ENCODE data around the gene BPGM. TPM values are rescaled to one million over a fixed set of nuclear protein-coding genes. Genes with fewer than 3 reads are reported as not detected.
"Not testable (repeated sequence)": the region's sequence is repeated elsewhere in the genome, so short reads cannot be mapped to it uniquely, and the experiment has no call there.

Gene BPGM
- total and polyA plus RNA-seq, 7 donors: 9.0 to 22.8 (median 14.8) TPM

GRCh38 chr7:134640842-134641715 lies 5.6 kb upstream of the BPGM start:
- H3K27me3 ChIP-seq: no peaks in the 10 kb centered on the region
- intact Hi-C loops (cut with DNase I): no loop called here
- 86 to 87% methylated on average over 3 of the region's 3 CpGs for WGBS, 2 donors
- no peaks in the 10 kb centered on the region for H3K9me3 ChIP-seq
- no peak for DNase-seq
- peaks cover 0 to 12% (median 8%) of the 10 kb centered on the region in 4 donors for H3K4me1 ChIP-seq
- no peaks in the 10 kb centered on the region for H3K36me3 ChIP-seq
- TF ChIP-seq POLR2AphosphoS5 (IDR thresholded peaks at IDR 0.05): no peak
- TF ChIP-seq, protein P1, sequence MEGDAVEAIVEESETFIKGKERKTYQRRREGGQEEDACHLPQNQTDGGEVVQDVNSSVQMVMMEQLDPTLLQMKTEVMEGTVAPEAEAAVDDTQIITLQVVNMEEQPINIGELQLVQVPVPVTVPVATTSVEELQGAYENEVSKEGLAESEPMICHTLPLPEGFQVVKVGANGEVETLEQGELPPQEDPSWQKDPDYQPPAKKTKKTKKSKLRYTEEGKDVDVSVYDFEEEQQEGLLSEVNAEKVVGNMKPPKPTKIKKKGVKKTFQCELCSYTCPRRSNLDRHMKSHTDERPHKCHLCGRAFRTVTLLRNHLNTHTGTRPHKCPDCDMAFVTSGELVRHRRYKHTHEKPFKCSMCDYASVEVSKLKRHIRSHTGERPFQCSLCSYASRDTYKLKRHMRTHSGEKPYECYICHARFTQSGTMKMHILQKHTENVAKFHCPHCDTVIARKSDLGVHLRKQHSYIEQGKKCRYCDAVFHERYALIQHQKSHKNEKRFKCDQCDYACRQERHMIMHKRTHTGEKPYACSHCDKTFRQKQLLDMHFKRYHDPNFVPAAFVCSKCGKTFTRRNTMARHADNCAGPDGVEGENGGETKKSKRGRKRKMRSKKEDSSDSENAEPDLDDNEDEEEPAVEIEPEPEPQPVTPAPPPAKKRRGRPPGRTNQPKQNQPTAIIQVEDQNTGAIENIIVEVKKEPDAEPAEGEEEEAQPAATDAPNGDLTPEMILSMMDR (IDR thresholded peaks at IDR 0.05): no peak
- TF ChIP-seq POLR2A (IDR thresholded peaks at IDR 0.05): no peak
- no peak for TF ChIP-seq EP300 (IDR thresholded peaks at IDR 0.05)
- H3K27ac ChIP-seq: no peak overlapping the region
- H3K4me3 ChIP-seq: no peak overlapping the region

DNA sequence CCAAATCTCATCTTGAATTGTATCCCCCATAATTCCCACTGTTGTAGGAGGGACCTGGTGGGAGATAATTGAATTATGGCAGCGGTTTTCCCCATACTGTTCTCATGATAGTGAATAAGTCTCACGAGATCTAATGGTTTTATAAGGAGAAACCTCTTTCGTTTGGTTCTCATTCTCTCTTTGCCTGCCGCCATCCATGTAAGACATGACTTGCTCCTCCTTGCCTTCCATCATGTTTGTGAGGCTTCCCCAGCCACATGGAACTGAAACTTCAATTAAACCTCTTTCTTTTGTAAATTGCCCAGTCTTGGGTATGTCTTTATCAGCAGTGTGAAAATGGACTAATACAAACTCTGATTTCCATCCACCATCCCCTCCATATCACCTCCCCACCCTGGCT lies 4.7 kb upstream of the BPGM start:
- intact Hi-C loops (cut with DNase I); H3K36me3 ChIP-seq; H3K4me3 ChIP-seq; H3K27ac ChIP-seq; H3K9me3 ChIP-seq; DNase-seq; H3K27me3 ChIP-seq: not testable (repeated sequence)
- 87 to 89% methylated on average over 4 of the region's 4 CpGs for WGBS, 2 donors
- peaks cover 0 to 13% (median 8%) of the 10 kb centered on the region in 4 donors for H3K4me1 ChIP-seq

DNA sequence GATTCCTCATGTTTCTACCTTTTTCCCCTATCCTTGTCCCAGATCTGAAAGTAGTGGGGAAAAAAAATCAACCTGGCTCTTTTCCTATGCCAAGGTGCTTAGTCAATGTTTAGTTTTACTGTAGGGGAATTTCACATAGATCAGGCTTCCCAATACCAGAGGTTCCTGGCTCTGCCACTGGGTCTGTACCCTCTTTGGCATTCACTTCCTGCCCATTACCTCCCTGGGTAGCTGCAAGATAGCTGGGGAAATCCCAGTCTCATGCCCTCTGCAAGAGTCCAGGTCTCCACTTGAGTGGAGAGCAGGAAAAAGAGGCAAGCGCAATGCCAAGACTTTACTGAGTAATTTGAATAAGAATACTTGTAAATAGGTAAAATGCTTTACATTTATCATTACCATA lies 3.5 kb upstream of the BPGM start:
- DNase-seq: no peak
- intact Hi-C loops (cut with DNase I): no loop called here
- no peaks in the 10 kb centered on the region for H3K27me3 ChIP-seq
- H3K36me3 ChIP-seq: no peaks in the 10 kb centered on the region
- no peak overlapping the region for H3K27ac ChIP-seq
- H3K9me3 ChIP-seq: no peaks in the 10 kb centered on the region
- TF ChIP-seq POLR2AphosphoS5 (IDR thresholded peaks at IDR 0.05): no peak
- TF ChIP-seq POLR2A (IDR thresholded peaks at IDR 0.05): no peak
- TF ChIP-seq EP300 (IDR thresholded peaks at IDR 0.05): no peak
- TF ChIP-seq, protein P1 (IDR thresholded peaks at IDR 0.05): no peak
- WGBS, 2 donors: 38 to 95% methylated on average over 1 of the region's 1 CpG
- peaks cover 0 to 21% (median 12%) of the 10 kb centered on the region in 4 donors for H3K4me1 ChIP-seq
- H3K4me3 ChIP-seq: no peak overlapping the region

DNA sequence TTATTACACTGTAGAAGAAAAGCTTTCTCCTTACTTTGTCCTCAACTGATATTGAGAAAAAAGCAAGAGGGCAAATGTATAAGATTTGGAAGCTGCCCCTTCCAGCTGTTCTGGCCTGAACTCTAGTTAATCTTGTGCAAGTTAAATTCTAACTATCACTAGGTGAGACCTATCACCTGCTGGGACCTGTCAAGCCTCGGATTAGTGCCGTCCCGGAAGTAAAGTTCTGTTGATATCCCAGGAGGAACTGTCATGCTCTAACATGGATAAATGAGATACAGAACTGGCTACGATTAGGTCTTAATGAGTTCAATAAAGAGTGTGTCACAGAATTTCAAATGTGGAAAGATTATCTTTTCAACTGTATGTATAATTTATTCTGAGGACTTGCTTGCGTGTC lies 1.2 kb upstream of the BPGM start:
- intact Hi-C loops (cut with DNase I): loop anchor here (5.0 kb wide), 1 partner anchor 502 kb away; the partner anchor contains the start of gene TMEM140
- Histone ChIP-seq H3K27ac (peak overlapping the region; percentile 76 to 90 (median 88)), H3K4me1 (peaks cover 0 to 30% (median 15%) of the 10 kb centered on the region in 4 donors), H3K36me3 (no peaks in the 10 kb centered on the region), H3K27me3 (no peaks in the 10 kb centered on the region), H3K4me3 (peak overlapping the region; percentile 46 to 71 (median 66)), H3K9me3 (no peaks in the 10 kb centered on the region)
- no peak for DNase-seq
- TF ChIP-seq, protein P1 (IDR thresholded peaks at IDR 0.05): no peak
- TF ChIP-seq POLR2A (IDR thresholded peaks at IDR 0.05) (no peak), EP300 (IDR thresholded peaks at IDR 0.05) (no peak), POLR2AphosphoS5 (IDR thresholded peaks at IDR 0.05) (no peak)
- WGBS, 2 donors: 23 to 68% methylated on average over 5 of the region's 5 CpGs

- TF ChIP-seq POLR2AphosphoS5 (IDR thresholded peaks at IDR 0.05): no peak
- TF ChIP-seq EP300 (IDR thresholded peaks at IDR 0.05): no peak
- TF ChIP-seq POLR2A (IDR thresholded peaks at IDR 0.05): no peak
- TF ChIP-seq, protein P1 (IDR thresholded peaks at IDR 0.05): no peak
- Histone ChIP-seq H3K4me3 (peak overlapping the region; percentile 46 to 71 (median 66)), H3K27me3 (no peaks in the 10 kb centered on the region), H3K36me3 (no peaks in the 10 kb centered on the region), H3K9me3 (no peaks in the 10 kb centered on the region), H3K4me1 (peaks cover 0 to 30% (median 15%) of the 10 kb centered on the region in 4 donors), H3K27ac (peak overlapping the region; percentile 76 to 90 (median 88))
- intact Hi-C loops (cut with DNase I): loop anchor here (5.0 kb wide), 1 partner anchor 501 kb away; the partner anchor contains the start of gene TMEM140
- no peak for DNase-seq
- 1% methylated on average over 8 of the region's 8 CpGs for WGBS, 2 donors
These were observed 718 bp upstream of the BPGM start for GRCh38 chr7:134645935-134646334.
